ENCODE measurements around the gene DDX3X.

DNA sequence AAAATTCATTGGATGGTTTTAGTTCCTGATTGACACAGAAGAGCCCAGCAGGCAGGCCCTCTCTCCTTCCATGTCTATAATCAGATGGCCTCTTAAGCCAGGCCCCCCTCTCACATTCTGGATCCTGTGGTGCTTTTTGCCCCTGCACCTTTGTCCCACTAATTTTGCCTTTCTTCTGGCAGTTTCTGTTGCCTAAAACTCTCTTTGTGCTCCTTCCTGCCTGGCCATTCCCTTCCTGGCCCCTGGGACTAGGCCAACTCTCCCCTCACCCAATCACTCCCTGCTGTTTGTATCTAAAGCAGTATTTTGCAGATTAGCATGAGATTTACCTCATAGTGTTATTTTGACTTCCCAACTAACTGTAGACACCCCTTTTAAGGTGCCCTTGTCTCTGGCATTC, 42.7 kb upstream of the DDX3X start:
- TF ChIP-seq, protein P1, sequence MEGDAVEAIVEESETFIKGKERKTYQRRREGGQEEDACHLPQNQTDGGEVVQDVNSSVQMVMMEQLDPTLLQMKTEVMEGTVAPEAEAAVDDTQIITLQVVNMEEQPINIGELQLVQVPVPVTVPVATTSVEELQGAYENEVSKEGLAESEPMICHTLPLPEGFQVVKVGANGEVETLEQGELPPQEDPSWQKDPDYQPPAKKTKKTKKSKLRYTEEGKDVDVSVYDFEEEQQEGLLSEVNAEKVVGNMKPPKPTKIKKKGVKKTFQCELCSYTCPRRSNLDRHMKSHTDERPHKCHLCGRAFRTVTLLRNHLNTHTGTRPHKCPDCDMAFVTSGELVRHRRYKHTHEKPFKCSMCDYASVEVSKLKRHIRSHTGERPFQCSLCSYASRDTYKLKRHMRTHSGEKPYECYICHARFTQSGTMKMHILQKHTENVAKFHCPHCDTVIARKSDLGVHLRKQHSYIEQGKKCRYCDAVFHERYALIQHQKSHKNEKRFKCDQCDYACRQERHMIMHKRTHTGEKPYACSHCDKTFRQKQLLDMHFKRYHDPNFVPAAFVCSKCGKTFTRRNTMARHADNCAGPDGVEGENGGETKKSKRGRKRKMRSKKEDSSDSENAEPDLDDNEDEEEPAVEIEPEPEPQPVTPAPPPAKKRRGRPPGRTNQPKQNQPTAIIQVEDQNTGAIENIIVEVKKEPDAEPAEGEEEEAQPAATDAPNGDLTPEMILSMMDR (IDR thresholded peaks at IDR 0.05): no peak
- peak; percentile 38 for TF ChIP-seq EZH2phosphoT487 (IDR thresholded peaks at IDR 0.05)

Measured in neural progenitor cell (in vitro differentiated cells).